HG03039 (cell line): ENCODE data around the gene ZBTB20.

ENCODE experiments used
- ATAC-seq: cut with Tn5 transposase; IDR thresholded peaks from one replicate; pipeline ENCODE4 v1.9.1; 2021; ENCODE audit warnings: mild to moderate bottlenecking, moderate library complexity; ENCODE audit not compliant: unreplicated experiment

Gene ZBTB20

DNA sequence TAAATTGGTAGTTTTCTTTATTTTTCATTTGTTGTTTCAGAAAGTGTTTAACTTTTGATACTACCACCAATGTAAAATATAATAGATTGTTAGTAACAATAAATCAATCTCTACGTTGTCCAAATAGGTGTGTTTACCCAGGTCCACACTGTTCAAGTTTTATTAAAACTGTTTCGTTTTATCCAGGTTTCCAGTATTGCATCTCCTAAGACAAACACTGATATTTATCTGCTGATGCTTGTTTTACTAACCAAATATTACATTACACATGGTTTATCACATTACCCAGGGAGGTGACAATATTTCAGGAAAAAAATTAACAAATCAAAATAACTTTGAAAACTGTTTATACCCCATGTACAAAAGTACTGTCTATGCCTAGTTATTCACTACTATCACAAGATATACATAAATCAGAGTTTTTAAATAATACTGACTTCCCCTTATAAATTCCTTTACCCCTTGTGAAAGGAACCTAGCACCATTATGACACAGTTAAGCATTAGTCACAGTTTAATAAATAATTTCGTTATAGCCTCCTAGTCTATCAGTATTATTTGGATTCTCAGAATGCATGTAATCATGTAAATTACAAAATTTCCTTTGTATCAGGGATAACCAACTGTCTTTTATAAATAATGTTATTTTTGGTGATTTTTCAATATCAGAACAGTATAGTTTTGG, 205.3 kb downstream of the ZBTB20 start:
- ATAC-seq, result no peak

DNA sequence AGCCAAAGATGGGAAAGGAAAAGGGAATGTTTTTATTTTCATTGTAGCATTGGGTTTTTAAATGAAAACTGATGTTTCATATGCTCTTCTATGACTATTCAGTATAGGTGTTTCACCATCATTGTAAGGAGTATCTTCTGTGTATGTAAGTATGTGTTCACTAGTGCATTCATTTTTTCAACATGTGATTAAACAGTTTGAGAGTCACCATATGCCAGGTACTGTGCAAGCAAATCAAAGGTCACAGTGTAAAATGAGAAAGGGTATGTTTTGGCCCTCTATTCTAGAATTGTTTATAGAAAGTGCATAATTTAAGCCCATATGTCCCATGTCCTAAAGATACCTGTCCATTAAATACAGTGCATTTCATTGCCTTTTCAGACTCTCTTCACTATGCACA, 207.2 kb downstream of the ZBTB20 start:
- ATAC-seq, result no peak

DNA sequence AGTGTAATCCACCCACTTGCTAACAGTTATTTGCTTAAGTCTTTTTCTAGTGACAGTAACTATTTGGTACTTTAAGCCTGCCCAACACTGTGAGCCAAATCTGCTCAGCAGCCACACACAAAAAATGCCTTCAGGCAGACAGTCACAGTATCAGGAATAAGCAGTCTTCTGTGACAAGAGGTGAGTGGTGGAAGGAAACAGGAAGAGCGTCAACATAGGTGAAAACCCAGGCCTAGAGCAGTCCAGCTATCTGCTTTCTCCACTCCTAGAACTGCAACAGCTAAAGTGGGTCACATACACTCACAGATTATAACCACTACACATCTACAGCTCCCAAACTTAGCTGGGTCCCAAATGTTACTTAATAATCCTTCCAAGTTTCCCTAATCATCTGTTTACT, 213.7 kb downstream of the ZBTB20 start:
- ATAC-seq, result no peak

GRCh38 chr3:114929971-114930732, 216.9 kb downstream of the ZBTB20 start:
- no peak for ATAC-seq

DNA sequence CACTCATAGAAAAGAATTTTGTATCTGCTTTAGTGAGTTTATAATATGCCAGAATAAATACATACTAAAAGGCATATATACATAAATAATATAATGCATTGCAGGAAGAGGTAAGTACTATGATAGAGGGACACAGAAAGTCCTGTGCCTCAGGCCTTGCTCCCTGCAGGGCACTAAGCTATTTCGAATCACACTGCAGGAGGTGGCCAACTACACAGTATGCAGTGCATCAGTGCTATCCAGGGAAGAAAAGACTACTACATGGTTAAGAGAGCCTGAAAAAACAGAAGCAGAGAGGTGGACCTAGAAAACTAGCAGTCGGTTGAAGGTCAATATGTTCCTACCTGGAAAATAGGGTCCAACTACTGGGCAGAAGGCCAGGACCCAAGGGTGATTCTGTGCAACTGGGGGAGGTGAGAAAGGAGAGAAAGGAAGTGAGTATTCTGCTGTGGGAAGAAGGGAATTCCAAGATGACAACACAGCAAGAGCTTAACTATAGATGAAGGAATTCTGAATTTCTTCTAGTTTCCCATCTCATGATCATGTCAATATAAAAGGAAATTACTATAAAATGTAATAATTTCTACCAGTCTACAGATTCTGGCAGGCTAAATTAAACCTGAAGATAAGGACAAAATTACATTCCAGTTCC, 218.0 kb downstream of the ZBTB20 start:
- no peak for ATAC-seq

DNA sequence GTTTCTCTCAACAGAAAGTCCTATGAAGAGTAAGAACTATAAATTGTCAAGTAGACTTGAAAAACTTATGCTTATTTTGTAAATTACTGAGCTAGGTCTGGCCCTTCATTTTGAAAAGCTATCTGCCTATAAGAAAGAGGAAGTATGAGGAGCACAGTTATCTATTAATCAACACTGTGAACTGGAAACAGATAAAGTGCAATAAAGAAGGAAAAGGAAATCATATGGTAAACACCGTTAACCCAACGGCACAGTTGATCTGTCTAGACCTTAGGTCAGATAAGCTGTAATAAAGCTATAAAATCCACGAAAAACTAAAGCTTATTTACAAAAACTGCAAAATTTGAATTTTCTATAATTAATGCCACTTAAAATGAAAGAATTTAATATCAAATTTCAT, 242.5 kb downstream of the ZBTB20 start:
- ATAC-seq, result no peak

DNA sequence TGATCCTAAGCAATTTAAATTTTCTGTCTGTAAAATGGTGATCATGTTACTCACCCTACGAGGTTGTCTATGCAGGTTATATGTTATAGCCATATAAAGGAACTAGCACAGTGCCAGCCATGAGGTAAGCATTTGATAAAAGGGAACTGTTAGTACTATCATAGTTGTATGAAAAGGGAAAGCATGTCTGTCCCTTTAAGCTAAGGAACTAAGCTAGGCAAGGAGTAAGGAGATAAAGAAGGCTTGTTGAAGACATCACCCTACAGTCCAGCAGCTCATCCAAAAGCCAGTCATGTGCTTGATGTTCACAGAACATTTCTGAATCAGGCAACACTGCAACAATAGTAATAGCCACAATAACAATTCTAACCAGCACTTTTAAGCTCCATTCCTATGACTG, 243.9 kb downstream of the ZBTB20 start:
- ATAC-seq, result no peak

GRCh38 chr3:114902691-114903101, 244.4 kb downstream of the ZBTB20 start:
- no peak for ATAC-seq

DNA sequence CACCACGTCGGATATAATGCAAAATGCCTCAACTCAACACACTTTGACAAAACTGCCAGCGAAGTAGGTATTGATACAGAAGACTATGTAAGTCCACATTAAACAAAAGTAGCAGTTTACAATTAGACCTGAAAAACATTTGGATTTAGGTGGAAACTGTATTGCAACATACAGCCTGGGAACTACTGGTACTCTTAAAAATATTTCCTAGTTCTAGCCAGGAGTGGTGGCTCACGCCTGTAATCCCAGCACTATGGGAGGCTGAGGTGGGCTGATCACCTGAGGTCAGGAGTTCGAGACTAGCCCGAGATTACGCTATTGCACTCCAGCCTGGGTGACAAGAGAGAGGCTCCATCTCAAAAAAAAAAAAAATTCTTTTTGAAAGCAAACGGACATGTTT, 246.2 kb downstream of the ZBTB20 start:
- no peak for ATAC-seq

- no peak for ATAC-seq
Measured at GRCh38 chr3:114899186-114899931, 247.7 kb downstream of the ZBTB20 start.

DNA sequence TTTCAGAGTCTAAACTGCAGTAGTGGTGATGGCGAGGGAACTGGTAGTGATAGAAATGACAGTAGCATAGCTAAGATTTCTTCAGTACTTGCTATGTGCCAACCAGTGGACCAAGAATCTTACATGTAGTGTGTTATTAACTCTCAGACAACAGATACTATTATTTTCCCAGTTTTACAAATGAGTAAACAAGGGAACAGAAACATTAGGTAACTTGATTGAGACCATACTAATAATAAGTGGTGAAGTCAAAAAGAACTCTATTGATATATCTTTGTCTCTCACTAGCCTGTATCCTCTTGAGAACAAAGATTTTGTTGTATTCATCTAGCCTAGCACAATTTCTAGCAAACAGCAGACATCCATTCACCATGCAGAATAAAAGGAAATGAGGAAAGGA, 250.1 kb downstream of the ZBTB20 start:
- no peak for ATAC-seq

GRCh38 chr3:114893361-114893760, 253.7 kb downstream of the ZBTB20 start:
- no peak for ATAC-seq

DNA sequence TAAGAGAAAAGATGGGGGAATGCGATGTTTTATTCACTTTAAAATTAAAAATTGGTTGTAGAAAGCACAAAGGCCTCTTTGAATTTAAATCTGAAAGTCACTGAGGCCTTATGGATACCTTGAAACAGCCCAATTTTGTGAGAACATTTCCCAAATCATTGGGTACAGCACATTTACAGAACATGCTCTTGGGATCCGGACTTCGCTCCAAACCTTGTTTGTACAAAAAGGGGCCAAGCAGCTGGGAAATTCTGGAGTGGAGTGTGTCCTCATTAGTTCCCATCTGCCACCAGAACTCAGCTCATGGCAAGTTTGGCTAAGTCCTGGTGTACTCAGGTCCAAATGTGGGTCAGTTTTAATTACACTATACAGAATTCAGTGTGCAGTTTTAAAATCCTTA, 254.2 kb downstream of the ZBTB20 start:
- no peak for ATAC-seq

DNA sequence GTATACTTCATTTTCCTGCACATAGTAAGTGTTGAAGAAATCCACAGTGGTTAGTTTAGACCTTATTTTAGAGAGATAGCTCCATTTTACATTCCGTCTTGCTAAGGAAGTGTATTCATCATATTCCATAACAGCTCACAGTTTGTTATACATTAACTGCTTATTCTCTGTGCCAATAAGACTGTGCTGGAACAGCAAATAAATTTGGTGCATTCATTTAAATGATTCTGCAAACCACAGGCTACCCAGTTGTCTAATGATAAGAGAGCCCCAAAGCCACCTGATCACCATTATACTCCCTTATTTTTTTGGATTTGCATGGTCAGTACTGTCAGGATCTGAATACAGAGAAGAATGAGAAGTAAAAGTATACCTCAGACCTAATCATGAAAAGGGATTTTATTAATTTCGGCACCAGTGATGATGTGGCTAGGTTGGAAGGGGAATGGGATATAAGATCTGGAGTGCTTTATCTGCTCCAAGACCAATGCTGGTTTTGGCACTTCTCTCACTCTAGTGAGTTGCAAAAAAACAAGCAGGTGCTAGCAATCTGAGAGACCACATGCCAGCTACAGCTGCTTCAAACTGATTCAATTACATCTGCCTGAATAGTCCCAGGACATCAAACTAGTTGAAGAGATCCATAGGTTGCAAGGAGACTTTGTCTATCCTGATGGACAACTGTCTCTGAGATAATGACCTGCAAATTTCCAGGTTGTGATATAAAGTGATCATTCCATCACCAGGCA, 254.8 kb downstream of the ZBTB20 start:
- no peak for ATAC-seq

DNA sequence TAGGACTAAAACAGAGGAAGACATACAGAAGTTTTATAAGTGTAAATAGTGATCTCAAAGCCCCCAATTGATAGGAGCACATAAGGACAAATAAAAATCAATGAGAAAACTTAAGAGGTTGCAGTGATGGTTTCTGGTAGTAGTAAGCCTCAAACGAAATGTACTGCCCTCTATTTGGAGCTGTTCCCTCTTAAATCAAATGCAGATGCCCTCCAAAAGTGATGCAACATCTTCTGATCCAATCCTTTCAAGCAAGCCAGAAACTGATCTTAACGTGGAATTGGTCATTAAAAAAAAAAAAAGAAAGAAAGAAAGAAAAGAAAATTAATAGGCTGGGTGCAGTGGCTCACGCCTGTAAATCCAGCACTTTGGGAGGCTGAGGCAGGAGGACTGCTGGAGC, 259.3 kb downstream of the ZBTB20 start:
- no peak for ATAC-seq

DNA sequence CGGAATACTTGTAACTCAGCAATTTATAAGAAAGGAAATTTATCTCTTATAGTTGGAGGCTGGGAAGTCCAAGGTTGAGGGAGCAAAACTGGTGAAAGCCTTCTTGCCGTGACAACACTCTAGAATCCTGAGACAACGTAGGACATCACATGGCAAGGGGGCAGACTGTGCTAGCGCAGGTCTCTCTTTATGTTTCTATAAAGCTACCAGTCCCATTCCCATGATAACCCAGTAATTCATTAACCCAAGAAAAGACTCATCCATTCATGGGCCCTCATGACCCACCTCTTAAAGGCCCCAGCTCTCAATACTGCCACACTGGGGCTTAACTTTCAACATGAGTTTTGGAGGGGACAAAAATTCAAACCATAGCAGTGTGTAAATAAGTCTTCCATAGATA, 260.2 kb downstream of the ZBTB20 start:
- no peak for ATAC-seq

DNA sequence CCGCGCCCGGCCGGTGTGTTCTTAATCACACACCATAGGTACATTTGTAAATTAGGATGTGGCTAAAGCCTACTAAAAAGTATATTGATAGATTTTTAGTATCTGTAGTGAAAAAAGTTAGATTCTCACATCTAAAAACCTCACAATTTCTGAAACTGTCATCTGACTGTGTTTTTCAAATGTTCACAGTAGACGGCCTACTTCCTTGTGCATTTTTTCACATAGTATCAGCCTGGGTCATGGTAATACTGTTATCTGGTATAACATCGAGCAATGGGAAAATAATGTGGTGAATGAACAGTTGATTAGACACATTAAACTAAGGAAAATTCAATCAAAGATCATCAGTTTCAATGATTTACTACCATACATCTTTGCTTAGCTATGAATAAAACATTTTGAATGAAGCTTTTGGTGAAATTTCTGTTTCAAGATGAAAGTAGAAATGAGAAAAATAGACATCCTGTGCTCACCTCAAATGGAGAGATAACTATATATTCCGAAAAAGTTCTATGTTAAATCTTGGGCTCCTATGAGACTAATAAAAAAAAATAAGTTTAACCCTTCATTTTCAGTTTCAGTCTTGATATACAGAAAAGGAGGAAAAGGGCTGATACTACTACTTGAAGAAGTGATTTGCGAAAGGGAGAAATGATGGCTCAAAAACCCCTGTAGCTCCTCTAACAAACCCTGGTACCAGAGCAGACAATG, 262.7 kb downstream of the ZBTB20 start:
- ATAC-seq, result no peak

DNA sequence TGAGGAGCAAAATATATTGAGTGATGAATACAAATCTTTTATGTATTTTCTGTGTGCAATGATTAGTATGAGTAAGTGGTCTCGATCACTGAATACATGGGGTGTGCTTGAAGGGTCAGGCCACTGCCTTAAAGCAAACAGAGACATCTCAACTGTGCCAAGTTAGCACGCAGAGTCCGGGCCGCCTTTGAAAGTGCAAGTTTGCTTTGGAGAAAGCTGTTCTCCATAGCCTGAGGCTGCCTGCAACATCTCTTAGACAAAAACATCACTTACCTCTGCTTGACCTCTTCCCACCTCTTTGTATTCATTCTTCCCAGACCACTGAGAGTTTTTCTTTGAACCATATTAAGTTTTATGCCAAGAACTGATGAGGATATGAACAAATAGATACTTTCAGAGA, 267.0 kb downstream of the ZBTB20 start:
- no peak for ATAC-seq

DNA sequence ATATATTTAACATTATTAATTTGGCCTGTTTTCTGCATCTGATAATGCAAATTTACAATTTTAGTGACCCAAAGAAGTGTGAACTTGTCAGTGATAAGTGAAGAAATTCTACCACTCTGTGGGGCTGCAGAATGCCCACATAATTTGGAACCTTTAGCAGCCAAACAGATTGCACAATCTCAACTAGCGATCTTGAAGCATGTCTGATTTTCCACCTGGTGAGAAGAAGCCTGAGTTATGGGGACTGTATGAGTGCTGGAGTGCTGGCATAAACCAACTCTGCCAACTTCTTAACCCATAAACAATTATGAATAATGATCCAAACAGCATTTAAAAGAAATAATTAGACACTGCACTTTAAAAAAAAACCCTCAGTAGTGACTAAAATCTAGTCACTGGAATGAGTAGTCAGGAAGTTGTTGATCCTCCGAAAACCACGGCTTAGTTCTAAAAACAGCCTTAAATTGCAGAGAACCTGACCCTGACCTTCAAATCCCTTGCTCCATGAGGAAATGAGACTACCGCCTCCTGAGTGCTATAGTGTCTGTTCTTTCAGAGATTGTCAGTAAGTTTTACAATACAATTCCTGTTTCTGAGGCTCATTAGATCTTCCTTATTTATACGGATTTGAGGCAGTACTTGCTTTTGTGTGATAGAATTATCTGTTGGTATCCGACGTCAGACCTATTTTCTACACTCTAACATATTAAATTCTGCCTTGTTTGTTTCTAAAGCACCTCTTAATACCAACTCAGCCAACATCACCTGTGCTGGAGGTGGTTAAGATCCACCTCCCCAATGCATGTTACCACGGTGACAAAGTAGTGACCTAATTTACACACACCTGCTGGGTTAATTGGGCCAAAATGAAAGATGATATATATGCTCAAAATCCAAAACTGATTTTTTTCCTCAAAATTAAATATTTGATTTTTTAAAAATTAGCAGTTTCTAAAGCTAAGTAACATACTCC, 267.7 kb downstream of the ZBTB20 start:
- peak; percentile 81 for ATAC-seq
